NCI-H2196 treated with DMSO at 0.1 percent for 48 hours (cell line): ENCODE results near the gene FITM1.

ENCODE experiments used
- DNase-seq: peaks from one replicate; lab custom pipeline; 2025; ENCODE audit not compliant: unreplicated experiment; lab: John Stamatoyannopoulos, UW

Gene FITM1, protein sequence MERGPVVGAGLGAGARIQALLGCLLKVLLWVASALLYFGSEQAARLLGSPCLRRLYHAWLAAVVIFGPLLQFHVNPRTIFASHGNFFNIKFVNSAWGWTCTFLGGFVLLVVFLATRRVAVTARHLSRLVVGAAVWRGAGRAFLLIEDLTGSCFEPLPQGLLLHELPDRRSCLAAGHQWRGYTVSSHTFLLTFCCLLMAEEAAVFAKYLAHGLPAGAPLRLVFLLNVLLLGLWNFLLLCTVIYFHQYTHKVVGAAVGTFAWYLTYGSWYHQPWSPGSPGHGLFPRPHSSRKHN

DNA sequence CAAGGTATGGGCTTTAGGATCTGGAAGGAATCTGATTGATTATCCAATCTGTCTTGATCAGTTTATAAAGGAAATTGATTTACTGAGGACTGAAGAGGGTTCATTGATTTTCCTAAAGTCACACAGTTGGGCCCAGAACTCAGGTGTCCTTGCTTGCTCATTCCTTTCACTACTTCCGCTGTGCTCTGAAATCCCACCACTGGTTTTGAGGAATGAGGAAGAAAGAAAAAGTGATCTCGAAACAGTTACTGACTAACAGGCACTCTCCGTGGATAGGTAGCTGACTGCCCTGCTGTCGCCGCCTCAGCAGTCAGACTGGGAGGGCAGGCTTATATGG, at the start of gene FITM1:
FITM1 (plus strand) TSS at position 280 of the 337 bp plus-strand sequence. CDS start 905 bp downstream, outside the sequence.
- DNase-seq: no peak

DNA sequence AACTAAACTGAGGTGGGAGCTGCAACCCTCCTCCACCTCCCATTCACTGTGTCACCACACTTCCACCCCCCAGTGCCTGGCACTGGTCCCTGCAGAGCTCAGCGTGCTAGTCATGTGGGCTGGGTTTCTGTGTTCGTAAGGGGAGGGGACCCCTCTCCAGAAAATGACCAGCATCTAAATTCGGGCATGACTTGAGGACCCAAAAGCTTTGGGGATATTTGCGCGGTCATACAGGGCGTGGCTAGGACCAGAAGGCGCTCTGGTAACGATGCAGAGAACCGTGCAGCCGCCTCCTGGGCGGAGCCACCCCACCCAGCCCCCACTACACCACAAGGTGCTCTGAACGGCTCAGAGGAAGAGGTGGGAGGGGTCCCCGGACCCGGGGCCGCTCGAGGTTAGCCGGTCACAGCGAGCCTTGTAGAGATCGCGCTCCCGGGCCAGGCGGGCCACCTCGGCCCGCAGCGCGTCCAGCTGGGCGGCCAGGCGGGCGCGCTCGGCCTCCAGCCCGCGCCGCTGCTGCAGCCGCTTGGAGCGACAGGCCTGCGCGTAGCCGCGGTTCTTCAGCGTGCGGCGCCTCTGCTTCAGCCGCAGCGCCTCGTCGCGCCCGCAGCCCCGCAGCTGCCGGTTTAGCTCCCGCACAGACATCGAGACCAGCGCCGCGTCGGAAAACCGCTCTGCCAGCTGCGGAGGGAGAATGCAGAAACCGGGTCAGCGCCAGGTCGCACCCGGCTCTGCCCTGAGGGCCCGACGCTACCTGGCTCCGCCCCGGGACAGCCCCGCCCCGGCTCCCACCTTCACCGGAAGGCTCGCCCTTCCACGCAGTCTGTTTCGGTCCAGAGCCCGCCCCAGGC, 49.3 kb upstream of the FITM1 start:
- peak; percentile 66 for DNase-seq

DNA sequence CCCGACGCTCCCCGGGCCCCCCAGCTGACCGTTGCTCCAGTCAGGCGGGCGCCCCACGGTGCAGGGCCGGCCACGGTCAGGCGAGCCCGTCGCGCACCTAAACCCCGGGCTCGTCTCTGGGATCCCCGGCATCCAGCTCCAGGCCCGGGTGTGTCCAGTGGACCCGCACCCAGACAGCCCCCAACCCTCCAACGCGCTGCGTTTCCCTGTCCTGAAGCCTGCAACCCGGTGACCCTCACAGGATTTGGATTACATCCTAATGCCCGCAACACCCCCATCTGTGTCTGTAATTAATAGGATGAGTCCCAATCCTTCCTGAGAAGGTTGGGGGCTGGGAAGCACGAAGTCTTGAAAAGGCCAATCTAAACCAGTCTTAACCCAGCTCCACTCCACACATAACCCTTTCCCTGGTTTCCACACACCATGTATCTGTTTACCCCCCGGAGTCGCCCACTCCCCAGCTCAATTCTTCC, 48.7 kb upstream of the FITM1 start:
- no peak for DNase-seq

DNA sequence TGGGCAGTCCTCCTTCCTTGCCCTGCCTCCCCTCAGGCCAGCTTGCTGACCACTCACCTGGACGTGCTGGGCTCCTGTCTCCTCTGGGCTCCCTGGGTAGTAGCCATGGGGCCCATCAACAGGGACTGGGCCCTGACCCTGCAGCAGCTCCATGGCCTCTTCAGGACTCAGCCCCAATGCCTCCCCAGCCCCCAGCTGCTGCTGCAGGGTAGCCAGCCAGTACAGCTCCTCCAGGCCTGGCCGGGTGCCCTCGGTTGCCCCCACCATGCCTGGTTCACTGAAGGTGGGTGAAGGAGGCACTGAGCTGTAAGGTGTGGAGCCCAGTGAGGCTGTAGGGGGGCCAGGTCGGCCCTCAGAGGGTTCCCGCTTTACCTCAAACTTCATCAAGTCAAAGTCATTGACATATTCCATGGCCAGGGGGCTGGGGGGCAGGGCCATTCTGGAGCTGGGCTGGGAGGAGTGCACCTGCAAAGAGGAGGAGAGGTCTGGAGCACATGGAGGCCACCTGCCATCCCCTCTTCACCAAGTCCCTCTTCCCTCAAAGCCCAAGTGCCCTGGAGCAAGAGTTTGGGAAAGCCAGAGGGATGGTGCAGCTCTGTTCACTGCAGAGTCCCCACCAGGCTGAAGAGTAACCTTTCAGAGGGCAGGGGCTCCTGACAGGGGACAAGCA, 47.9 kb upstream of the FITM1 start:
- no peak for DNase-seq

DNA sequence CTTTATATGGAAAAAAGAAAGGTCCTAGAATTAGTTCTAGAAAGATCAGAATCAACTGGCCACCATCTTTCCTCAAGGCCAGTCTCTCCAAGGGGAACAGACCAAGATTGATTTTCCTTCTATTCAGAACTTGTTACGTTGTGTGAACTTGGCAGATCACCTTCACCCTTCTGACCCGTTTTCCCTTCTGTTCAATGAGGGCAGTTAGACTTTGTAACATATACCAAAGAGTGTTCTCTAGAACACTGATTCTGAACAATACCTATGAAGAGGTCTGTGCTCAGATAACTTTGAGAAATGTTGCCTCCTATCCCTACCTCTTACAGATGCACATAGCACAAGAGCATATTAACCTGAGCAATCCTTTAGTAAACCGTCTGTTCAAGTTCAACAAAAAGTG, 47.0 kb upstream of the FITM1 start:
- DNase-seq: no peak

DNA sequence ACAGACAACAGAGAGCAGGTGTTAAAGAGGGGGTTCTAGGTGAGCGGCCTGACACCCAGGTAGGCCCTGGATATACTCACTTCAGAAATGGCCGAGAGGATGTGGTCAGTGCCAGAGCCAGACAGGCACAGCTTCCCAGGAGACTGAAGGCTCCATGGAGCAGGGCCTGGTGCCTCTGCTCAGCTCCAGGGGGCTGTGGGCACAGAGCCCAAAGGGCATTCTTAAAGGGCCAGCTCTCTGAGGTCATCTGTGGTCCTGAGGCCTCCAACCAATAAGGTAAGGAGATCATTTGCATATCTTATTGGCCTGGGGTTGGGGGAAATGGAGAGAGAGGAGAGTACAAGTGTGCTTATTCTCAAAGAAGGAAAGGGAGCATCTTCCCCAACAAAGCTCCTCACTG, 46.0 kb upstream of the FITM1 start:
- DNase-seq: no peak

DNA sequence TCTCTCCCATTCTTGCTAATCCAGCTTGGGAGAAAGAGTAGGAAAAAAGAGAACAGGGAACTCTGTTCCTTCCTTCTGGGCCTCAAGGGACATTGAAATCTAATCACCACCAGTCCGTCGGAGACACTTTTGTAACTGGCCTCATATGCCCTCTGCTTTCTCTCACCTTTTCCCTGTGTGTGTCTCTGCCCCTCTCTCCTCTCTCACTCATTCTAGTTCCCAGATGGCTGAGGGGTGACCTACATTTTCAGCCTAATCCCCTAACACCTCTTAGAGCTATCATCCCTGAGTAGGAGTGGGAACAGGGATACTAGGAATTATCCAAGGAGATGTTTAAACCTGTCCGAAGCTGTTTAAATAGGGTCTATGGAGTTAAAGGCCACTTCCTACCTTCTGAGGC, 45.2 kb upstream of the FITM1 start:
- DNase-seq: no peak

DNA sequence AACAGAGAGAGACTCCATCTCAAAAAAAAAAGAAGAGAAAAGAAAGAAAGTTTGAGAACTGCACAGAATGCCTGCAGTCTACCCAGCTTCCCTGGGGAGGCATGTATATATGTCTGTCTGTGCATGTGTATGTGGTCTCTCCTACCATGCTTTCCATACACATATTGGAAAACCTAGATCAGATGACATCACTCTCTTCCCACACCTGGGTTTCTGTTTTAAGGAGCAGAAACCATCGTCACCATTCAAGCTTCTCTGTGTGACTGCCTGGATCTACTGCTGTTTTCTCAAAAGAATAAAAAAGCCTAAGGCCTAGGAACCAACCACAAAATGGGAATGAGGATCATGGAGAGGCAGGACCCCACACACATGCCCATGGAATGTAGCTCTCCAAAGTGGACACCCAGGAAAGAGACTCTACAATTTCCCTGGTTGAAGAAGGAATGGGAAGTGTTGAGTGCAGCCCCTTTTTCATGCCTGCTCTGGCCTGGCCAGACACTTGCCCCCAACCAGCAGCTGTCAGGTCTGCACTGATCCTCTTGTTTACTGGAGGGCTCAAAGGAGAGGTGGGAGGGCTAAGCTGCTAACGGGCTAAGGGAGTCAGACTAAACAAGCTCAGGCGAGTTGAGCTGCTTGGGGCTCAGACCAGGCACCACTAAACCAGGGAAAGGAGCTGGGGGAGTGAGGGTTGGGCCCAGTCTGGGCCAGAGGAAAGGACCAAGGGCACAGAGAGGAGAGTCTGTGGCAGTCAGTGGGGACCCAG, 44.1 kb upstream of the FITM1 start:
- DNase-seq: no peak

DNA sequence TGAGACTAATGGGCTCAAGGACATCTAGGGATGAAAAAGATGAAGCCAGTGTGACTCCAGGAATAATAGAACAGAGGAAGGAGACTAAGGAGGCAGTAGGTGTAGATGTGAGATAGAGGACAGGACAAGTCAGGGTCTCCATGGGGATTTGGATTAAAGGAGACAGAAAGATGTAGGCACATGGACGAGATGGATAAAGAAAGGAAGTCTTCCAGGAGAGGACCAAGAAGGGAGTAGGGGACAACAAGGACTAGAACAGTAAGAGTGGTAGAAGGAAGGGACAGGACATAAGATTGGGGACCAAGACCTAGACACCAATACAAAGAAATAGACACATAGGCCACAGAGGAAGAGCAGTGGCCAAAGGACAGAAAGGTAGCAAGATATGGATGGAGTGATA, 43.5 kb upstream of the FITM1 start:
- no peak for DNase-seq

DNA sequence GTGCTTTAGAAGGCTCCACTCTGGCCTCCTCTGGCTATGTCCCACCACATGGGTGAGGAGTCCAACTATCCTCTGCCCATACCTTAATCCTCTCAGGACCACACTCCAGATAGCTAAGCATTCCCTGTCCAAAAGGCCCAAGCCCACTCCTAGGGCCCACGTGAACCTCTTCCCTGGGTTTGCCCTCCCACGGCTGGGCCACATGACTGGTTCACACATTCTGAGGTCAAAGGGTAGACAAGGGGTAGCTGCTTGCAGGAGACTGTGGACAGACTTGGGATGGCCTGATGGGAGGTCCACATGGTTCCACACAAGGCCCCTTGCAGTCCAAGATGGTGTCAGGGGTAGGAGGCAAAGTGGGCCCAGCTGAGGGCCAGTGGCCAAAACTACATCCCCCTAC, 42.4 kb upstream of the FITM1 start:
- DNase-seq: no peak

DNA sequence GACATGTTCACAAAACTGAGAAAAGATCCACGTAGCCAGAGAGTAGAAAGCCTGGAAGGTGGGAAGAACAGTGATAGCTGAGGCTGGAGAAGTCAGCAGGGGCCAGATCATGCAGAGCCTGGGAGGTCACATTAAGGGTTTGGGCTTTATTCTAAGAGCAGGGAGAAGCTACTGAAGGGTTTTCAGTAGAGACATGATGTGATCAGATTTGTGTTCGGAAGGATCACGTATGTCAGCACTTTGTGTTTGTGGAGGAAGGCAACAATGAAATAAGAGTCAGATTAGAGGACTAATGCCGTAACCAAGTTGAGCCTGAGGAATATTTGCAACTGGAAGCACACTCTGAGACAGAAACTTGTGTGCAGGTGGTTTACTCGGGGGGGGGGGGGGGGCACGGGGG, 40.6 kb upstream of the FITM1 start:
- DNase-seq: no peak

DNA sequence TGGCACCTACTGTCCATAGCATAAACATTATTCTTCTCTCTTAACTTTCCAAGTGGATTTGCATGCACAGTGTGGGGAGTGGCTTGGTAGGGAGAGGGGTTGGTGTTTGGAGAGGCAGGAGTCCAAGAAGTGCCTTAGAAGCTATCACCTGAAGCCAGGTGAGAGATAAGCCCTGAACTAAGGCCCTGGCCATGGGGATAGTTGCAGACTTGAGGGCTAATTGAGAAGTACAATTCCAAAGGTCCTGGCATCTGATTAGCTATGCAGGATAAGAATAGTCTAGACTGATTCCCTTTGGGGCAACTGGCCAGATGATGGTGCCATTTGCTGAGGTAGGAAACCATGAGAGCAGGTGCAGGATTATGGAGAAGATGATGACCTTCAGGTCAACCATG, 38.4 kb upstream of the FITM1 start:
- DNase-seq: no peak

DNA sequence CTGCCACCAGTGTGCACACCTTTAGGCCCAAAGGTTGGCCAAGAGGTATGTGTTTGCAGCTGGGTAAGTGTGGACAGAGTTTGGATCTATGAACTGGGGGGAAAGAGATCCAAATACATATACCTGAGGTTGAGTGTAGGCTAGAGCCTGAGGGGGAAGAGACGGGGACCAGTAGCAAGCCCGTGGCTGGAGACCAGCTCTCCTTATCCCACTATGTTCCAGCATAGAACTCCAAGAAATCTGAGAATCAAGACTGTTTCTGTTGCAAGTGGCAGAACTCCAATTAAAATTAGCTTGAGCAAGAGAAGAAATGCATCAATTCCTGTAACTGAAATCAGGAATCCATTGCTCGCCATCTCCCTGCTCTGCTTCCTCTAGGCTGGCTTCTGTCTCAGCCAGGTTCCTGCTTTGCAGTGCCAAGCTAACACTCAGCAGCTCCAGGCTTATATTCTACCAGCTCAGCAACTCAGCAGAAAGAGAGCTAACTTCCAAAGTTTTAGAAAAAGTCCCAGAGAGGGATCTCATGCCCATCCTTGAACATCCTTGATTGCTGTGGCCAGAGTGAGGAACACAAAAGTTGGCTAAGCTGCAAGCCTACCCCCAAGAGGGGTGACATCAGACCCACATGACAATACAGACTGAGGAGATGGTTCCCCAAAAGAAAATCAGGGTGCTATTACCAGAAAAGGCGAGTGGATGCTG, 37.8 kb upstream of the FITM1 start:
- no peak for DNase-seq

DNA sequence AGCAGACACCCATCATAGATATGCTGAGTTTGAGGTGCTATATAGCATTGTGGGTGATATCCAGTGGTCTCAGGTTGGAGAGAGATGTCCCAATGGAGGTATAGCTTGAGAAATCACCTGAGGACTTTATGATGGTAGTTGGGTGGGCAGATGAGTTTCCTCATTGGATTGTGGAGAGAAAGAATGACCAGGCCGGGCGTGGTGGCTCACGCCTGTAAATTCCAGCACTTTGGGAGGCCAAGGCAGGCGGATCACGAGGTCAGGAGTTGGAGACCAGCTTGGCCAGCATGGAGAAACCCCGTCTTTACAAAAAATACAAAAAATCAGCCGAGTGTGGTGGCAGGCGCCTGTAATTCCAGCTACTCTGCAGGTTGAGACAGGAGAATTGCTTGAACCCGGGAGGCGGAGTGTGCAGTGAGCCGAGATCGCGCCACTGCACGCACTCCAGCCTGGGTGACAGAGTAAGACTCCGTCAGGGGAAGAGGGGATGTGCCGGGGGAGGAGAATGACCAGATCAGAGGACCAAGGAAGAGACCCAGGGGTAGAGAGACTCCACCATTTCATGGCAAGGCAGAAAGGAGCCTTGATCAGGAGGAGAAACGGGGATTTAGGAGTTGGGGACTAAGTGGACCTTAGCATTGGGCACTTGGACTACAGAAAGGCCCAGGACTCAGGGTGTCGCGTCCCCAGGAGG, 37.1 kb upstream of the FITM1 start:
- DNase-seq: no peak

DNA sequence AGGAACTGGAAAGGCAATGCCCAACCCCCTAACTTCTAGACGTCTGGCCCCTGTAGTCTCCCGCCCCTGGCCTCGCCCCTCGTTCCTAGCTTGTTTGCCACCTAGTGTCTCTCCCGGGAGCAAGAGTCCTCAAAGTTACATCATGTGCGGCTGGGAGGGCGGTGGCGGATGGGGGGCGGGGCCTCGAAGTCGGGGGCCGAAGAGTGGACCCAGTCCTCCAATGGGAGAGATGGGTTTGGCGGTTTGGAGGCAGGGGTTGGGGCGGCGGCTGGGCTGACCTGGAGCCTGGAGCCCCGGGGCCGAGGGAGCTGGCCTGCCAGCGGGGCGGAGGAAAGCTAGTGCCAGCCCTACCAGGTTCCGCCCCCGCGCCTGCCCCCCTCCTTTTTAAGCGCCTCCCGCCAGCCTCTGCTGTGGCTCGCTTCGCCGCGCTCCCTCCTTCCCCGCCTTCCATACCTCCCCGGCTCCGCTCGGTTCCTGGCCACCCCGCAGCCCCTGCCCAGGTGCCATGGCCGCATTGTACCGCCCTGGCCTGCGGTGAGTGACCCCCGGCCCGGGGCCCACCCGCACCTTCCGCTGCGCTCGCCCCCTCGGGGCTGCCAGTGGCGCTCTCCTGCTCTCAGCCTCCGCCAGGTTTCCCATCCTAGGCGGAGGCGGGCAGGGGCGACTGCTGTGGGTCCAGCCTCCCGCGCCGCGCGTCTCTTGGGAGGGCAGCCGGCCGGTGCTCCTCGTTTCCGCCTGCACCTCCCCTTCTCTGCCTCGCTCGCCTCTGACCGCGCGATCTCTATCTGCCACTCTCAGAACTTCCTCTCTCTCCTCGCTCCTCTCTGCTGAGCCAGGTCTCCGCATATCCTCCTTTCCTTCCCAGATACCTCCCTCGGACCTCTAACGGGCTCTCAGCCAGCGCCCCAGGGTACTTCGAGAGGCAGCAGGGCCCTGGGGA, 36.3 kb upstream of the FITM1 start, which contains the start of gene PCK2:
PCK2 (plus strand) TSS at position 411 of the 940 bp plus-strand sequence; CDS start at position 506, 95 bp downstream.
- DNase-seq: peak; percentile 96

DNA sequence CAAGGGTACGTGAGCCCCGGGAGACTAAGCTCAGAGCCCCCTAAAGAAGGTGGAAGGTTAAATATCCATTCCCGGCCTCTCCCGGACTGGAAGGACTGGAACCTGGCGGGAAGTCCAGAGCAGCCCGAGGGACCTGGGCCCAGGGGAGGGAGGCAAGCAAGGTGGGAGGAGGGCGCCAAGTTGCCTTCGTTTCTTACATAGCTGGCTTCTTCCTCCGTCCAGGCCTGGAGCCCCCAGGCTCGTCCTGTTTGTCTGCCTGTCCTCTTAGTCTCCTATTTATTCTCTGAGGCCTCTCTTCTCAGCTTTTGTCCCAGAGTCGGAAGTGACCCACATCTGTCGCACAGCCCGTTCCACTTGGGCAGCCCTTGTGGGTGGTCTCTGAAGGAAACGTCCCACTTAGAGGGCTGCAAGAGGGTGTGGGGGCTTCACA, 35.6 kb upstream of the FITM1 start:
- no peak for DNase-seq

DNA sequence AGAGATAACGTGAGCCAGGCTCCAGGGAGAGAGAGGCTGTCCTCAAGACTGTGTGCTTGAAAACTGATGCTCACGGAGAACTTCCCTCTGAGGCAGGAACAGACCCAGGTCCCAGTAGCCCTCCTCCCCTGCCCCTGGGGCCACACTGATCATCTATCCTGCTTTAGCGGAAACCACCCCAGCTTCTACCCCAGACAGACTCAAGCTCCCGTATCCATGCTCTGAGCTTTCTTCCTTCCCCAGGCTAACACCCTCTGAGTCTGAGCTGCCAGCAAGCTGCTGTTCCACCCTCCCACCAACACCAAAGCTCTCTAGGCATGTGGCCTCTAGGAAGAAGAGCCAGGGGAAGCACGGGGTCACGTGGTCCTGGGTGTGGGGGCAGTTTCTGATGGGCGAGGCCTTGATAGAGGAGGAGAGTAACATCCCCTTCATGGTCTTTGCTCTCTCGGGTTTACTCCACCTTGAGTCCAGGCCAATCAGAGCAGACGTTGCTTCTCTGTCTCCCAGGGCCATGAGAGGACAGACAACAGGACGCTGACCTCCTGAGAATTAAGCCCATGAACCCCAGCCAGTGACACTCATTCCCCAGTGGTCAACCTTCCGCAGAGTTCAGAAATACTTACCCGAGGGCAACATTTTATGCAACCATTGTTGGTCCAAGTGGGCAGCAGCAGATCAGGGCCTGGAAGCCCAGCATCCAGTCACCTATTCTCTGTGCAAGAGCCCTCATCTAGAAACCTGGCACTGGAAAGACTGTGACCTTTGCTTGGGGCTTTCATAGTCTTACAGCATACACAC, 35.0 kb upstream of the FITM1 start:
- DNase-seq: peak; percentile 40
